ENCODE results near the gene PLXDC1.

PLXDC1 gene

DNA sequence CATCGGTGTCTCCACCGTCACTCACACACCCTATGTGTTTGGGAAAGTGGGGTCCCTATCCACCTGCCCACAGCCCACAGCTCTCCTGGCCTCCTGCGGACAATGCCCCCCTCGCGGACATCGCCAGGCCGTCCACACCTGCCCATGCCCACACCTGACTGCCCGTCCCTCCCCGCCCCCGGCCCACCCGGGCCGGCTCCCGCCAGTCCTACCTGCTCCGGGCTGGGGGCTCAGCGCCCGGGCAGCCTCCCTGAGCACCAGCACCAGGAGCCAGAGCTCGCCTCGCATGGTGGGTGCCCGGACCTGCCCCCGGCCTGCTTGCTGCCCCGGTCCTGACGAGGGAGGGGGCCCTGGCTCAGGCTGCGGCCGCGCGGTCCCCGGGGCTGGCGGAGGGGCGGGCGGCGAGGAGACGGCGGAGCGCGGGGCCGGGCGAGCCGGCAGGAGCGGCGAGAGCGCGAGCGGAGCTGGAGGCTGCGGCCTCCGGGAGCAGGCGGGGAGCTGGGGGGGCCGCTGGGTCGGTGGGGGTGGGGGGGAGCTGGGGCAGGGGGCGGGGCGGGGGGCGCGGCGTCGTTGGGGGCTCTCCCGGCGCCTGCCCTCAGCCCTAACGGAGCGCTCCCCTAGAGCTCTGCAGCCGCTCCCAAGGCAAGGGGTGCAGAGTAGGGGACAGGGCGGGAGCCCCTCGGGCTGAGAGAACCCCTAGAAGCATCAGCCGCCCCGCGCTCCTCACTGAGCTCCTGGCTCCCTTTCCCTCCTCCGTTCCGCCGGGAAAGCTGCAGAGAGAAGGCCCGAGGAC lies at the start of gene PLXDC1:
TSS of gene PLXDC1 (minus strand) at position 488 of the 793 bp plus-strand sequence. CDS start at position 288, 200 bp downstream.
- DNase-seq (ENCODE audit: low spot score) = no peak
- TF ChIP-seq, protein P1, sequence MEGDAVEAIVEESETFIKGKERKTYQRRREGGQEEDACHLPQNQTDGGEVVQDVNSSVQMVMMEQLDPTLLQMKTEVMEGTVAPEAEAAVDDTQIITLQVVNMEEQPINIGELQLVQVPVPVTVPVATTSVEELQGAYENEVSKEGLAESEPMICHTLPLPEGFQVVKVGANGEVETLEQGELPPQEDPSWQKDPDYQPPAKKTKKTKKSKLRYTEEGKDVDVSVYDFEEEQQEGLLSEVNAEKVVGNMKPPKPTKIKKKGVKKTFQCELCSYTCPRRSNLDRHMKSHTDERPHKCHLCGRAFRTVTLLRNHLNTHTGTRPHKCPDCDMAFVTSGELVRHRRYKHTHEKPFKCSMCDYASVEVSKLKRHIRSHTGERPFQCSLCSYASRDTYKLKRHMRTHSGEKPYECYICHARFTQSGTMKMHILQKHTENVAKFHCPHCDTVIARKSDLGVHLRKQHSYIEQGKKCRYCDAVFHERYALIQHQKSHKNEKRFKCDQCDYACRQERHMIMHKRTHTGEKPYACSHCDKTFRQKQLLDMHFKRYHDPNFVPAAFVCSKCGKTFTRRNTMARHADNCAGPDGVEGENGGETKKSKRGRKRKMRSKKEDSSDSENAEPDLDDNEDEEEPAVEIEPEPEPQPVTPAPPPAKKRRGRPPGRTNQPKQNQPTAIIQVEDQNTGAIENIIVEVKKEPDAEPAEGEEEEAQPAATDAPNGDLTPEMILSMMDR (IDR thresholded peaks at IDR 0.05; ENCODE audit: extremely low read depth, missing control alignments) = no peak

DNA sequence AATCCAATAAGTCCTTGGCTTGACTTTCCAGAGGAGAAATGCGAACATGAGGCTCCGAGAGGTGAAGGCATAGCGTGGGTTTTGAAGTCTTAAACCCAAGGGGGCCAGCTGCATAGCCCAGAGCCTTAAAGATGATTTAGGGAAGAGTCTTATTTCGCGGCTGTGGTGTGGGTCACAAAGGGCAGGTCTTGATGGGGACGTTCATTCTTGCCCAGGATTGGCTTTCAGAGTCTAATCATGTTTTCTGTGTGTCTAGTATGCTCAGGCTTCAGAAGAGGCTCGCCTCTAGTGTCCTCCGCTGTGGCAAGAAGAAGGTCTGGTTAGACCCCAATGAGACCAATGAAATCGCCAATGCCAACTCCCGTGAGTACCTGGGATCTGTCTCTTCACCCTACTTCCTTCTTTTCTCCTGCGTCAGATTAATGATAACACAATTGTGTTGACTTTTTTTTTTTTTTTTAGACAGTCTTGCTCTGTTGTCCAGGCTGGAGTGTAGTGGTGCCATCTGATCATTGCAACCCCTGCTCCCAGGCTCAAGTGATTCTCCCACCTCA lies 49.6 kb upstream of the PLXDC1 start:
- TF ChIP-seq, protein P1 (IDR thresholded peaks at IDR 0.05; ENCODE audit: extremely low read depth, missing control alignments) = no peak
- no peak for DNase-seq (ENCODE audit: low spot score)

GRCh38 chr17:39200070-39200879 lies 48.8 kb upstream of the PLXDC1 start, which contains the start of gene RPL19:
Gene RPL19 (plus strand): TSS chr17:39200283. CDS start chr17:39200345, 62 bp downstream.
- TF ChIP-seq, protein P1 (IDR thresholded peaks at IDR 0.05; ENCODE audit: extremely low read depth, missing control alignments) = no peak
- peak; percentile 90 for DNase-seq (ENCODE audit: low spot score)

GRCh38 chr17:39199820-39200069 lies 48.3 kb upstream of the PLXDC1 start:
- TF ChIP-seq, protein P1 (IDR thresholded peaks at IDR 0.05; ENCODE audit: extremely low read depth, missing control alignments) = no peak
- peak; percentile 96 for DNase-seq (ENCODE audit: low spot score)

- DNase-seq (ENCODE audit: low spot score) = no peak
- TF ChIP-seq, protein P1 (IDR thresholded peaks at IDR 0.05; ENCODE audit: extremely low read depth, missing control alignments) = no peak
Observed at GRCh38 chr17:39198186-39198566, 46.7 kb upstream of the PLXDC1 start.

GRCh38 chr17:39197380-39198185 lies 46.1 kb upstream of the PLXDC1 start, which contains the start of gene CACNB1:
Gene CACNB1 (minus strand): TSS chr17:39197669. CDS start chr17:39197495, 174 bp downstream.
- DNase-seq (ENCODE audit: low spot score) = peak; percentile 92
- TF ChIP-seq, protein P1 (IDR thresholded peaks at IDR 0.05; ENCODE audit: extremely low read depth, missing control alignments) = no peak

Data from GM20000 (cell line).